ENCODE data around the gene CFAP410. TPM values are rescaled to one million over a fixed set of nuclear protein-coding genes. Genes with fewer than 3 reads are reported as not detected.

Gene CFAP410
- total and polyA plus RNA-seq, 2 of the 4 experiments (the other 2 are of a cell fraction), result 3.8 to 10.3 TPM

GRCh38 chr21:44332383-44332782 lies 6.8 kb downstream of the CFAP410 start:
- no peak overlapping the region for H2AK5ac ChIP-seq (ENCODE audit: low read depth, low read length)
- H3K9ac ChIP-seq (ENCODE audit: low read depth, low read length), result no peak overlapping the region
- no peak overlapping the region for H4K5ac ChIP-seq (ENCODE audit: low read depth, low read length)
- ATAC-seq (ENCODE audit: low read depth) (no peak), DNase-seq (no peak)
- H3K79me1 ChIP-seq (ENCODE audit: low read depth in 1 of 2, low read length in 2 of 2), result no peaks in the 10 kb centered on the region
- H2BK5ac ChIP-seq (ENCODE audit: low read depth, low read length, poor library complexity, severe bottlenecking), result no peak overlapping the region
- no peaks in the 10 kb centered on the region; the same call in 1 of the 2 replicates for H3K4me1 ChIP-seq (ENCODE audit: control insufficient read depth, insufficient read depth, low read length)
- no peak overlapping the region for H3K18ac ChIP-seq (ENCODE audit: low read depth, low read length)
- intact Hi-C loops (cut with micrococcal nuclease) (loop anchor here (10.0 kb wide), 1 partner anchor 152 kb away; no protein-coding TSS in a partner anchor), in situ Hi-C loops (cut with MboI; ENCODE audit: low sequenced_read_pairs) (no loop called here), dilution Hi-C loops (cut with HindIII; ENCODE audit: low sequenced_read_pairs, unreplicated experiment) (no loop called here)
- no peaks in the 10 kb centered on the region for H3K9me3 ChIP-seq (ENCODE audit: control insufficient read depth, insufficient read depth, low read length)
- no peak overlapping the region for H3K27ac ChIP-seq (ENCODE audit: insufficient read depth, low read length)
- no peak overlapping the region for H3K56ac ChIP-seq (ENCODE audit: extremely low read depth, insufficient read depth, low read length)
- no peak overlapping the region for H3K4me3 ChIP-seq (ENCODE audit: insufficient read depth, low read depth, low read length)
- ChIA-PET POLR2A (ENCODE audit: unreplicated experiment) (no interaction called here), CTCF (no interaction called here)
- BruUV-seq (replicated peaks), result no TSS peak
- H3K4ac ChIP-seq (ENCODE audit: low read depth, low read length), result no peak overlapping the region
- H2BK20ac ChIP-seq (ENCODE audit: low read depth, low read length), result no peak overlapping the region
- peaks cover 12% of the 10 kb centered on the region; the same call in 1 of the 2 replicates for H3K36me3 ChIP-seq (ENCODE audit: control insufficient read depth, insufficient read depth, low read length)
- peaks cover 11% of the 10 kb centered on the region for H4K20me1 ChIP-seq (ENCODE audit: insufficient read depth, low read length)
- H3K23ac ChIP-seq (ENCODE audit: low read depth, low read length), result no peak overlapping the region
- peak overlapping the region; percentile 48 for H2AFZ ChIP-seq (replicated peaks; ENCODE audit: low read length, poor library complexity)
- H2BK120ac ChIP-seq (ENCODE audit: low read depth, low read length), result no peak overlapping the region
- H2AK9ac ChIP-seq (replicated peaks; ENCODE audit: low read depth, low read length, poor library complexity), result no peak overlapping the region
- no peak overlapping the region for H2BK15ac ChIP-seq (ENCODE audit: low read depth, low read length)
- no peaks in the 10 kb centered on the region for H3K27me3 ChIP-seq (ENCODE audit: control insufficient read depth, insufficient read depth, low read length)
- H3K9me1 ChIP-seq (ENCODE audit: insufficient read depth, low read length), result no peaks in the 10 kb centered on the region
- H3K14ac ChIP-seq (replicated peaks; ENCODE audit: low read depth, low read length), result no peak overlapping the region
- no peak for TF ChIP-seq MAFK (IDR thresholded peaks at IDR 0.05; ENCODE audit: low read depth, low read length)
- TF ChIP-seq SMC3 (IDR thresholded peaks at IDR 0.05; ENCODE audit: low read depth, low read length), result no peak
- TF ChIP-seq RAD21 (IDR thresholded peaks at IDR 0.05; ENCODE audit: low read length), result no peak
- no peak for TF ChIP-seq ELK1 (IDR thresholded peaks at IDR 0.05; ENCODE audit: borderline replicate concordance, low read depth, low read length)
- TF ChIP-seq POLR2A (IDR thresholded peaks at IDR 0.05; ENCODE audit: low read depth, low read length), result no peak
- no peak for TF ChIP-seq NFE2L2 (IDR thresholded peaks at IDR 0.05; ENCODE audit: low read depth, low read length)
- no peak for TF ChIP-seq RFX5 (IDR thresholded peaks at IDR 0.05; ENCODE audit: low read depth, low read length)
- no peak for TF ChIP-seq BHLHE40 (IDR thresholded peaks at IDR 0.05; ENCODE audit: low read depth, low read length)
- TF ChIP-seq USF2 (IDR thresholded peaks at IDR 0.05; ENCODE audit: low read depth, low read length), result no peak
- TF ChIP-seq CTCF (conservative IDR thresholded peaks at IDR 0.05; ENCODE audit: low read depth, low read length), result no peak
- no peak for TF ChIP-seq CEBPB (IDR thresholded peaks at IDR 0.05; ENCODE audit: low read depth, low read length)
- TF ChIP-seq RCOR1 (IDR thresholded peaks at IDR 0.05; ENCODE audit: insufficient replicate concordance, low read length), result no peak
- TF ChIP-seq MXI1 (IDR thresholded peaks at IDR 0.05; ENCODE audit: borderline replicate concordance, low read depth, low read length), result no peak
- TF ChIP-seq FOS (IDR thresholded peaks at IDR 0.05; ENCODE audit: low read depth, low read length), result no peak
- TF ChIP-seq CHD1 (IDR thresholded peaks at IDR 0.05; ENCODE audit: low read depth, low read length), result no peak
- TF ChIP-seq MAZ (IDR thresholded peaks at IDR 0.05; ENCODE audit: borderline replicate concordance, low read depth, low read length), result no peak
- no peak overlapping the region for H4K91ac ChIP-seq (ENCODE audit: insufficient read depth, low read depth, low read length)
- H3K4me2 ChIP-seq (ENCODE audit: low read depth, low read length), result no peak overlapping the region
- WGBS, 2 experiments (ENCODE audit: extremely low coverage in 2 of 2, insufficient read length in 1 of 2), result 83% methylated on average over 7 of the region's 17 CpGs; no CpG with 5 or more reads in 1 of the 2 experiments
- H4K8ac ChIP-seq (ENCODE audit: low read depth in 2 of 2, low read length in 2 of 2), result no peak overlapping the region
